Esophagus squamous epithelium (tissue), 5 donors: ENCODE measurements around the gene CPO. TPM values are rescaled to one million over a fixed set of nuclear protein-coding genes. Genes with fewer than 3 reads are reported as not detected.

Experiments
- DNase-seq: peaks from one replicate; lab custom pipeline; 2025; lab: John Stamatoyannopoulos, UW
- H3K27ac ChIP-seq, 4 donors: fragments of 200-600 bp; sonication (generic); one replicate each; pipeline ENCODE4 v1.5.1; 2016 to 2019; ENCODE audit warnings: mild to moderate bottlenecking in 1 of 4
- H3K27me3 ChIP-seq, 4 donors: fragments of 200-600 bp; sonication (generic); 1 replicate in 3 of 4; 2 replicates in 1 of 4; pipeline versions ENCODE4 v1.5.1 to v1.6.0; 2017 to 2021; ENCODE audit warnings: antibody characterized with exemption in 1 of 4
- H3K36me3 ChIP-seq, 3 donors: fragments of 200-600 bp; sonication (generic); one replicate each; pipeline ENCODE4 v1.5.1; 2016 to 2019
- H3K4me1 ChIP-seq, 3 donors: fragments of 200-600 bp; sonication (generic); one replicate each; pipeline ENCODE4 v1.5.1; 2017 to 2019
- H3K4me3 ChIP-seq, 4 donors: fragments of 200-600 bp; sonication (generic); 1 replicate in 3 of 4; 2 replicates in 1 of 4; pipeline ENCODE4 v1.5.1; 2016 to 2019; ENCODE audit warnings: mild to moderate bottlenecking in 2 of 4, moderate library complexity in 1 of 4
- H3K9me3 ChIP-seq, 3 donors: fragments of 200-600 bp; sonication (generic); one replicate each; pipeline ENCODE4 v1.5.1; 2016 to 2019
- CTCF ChIP-seq, 6 experiments: fragments of 450-650 bp in 4 of 6; fragments of 200-600 bp in 2 of 6; sonication (generic) in 2 of 6; IDR thresholded peaks; one replicate each; pipeline ENCODE4 v1.5.1; 2016 to 2019; ENCODE audit warnings: antibody characterized with exemption in 6 of 6, mild to moderate bottlenecking in 4 of 6, moderate library complexity in 4 of 6
- POLR2A ChIP-seq, 4 donors: fragments of 450-650 bp; IDR thresholded peaks; one replicate each; pipeline ENCODE4 v1.6.1; 2017; ENCODE audit warnings: antibody characterized with exemption in 4 of 4, mild to moderate bottlenecking in 4 of 4, moderate library complexity in 3 of 4
- WGBS, 2 donors: methylation state at CpG; one replicate each; pipeline ENCODE4 v1.1.5; 2018; 5-methylcytosine and 5-hydroxymethylcytosine counted together
- intact Hi-C: fragments of 100-400 bp; cut with DNase I; formaldehyde crosslinking; loops from one replicate; pipeline ENCODE4 v1.15.0; 2022
- total RNA-seq, 4 donors: library from RNA; depleted of rRNA; stranded (reverse); fragments of >200 nt; gene quantifications; one replicate each; pipeline ENCODE4 v1.1.0, GENCODE V29; 2016
- donor health status: DM: yes; HTN: yes; CAD: no.

The CPO gene
- total RNA-seq, 4 donors from 2014 or later, result not detected

- 77 to 87% methylated on average over 3 of the region's 3 CpGs for WGBS, 2 donors
- H3K27me3 ChIP-seq, result no peaks in the 10 kb centered on the region
- TF ChIP-seq CTCF (IDR thresholded peaks at IDR 0.05) (no peak), POLR2A (IDR thresholded peaks at IDR 0.05) (no peak)
- H3K4me3 ChIP-seq, result no peak overlapping the region
- DNase-seq, result no peak
- H3K27ac ChIP-seq, result no peak overlapping the region
- H3K4me1 ChIP-seq, result peaks cover 0 to 12% (median 0%) of the 10 kb centered on the region in 3 donors
- intact Hi-C loops, result no loop called here
- H3K36me3 ChIP-seq, result no peaks in the 10 kb centered on the region
- H3K9me3 ChIP-seq, result peaks cover 0 to 7% (median 7%) of the 10 kb centered on the region in 3 donors
Observed at GRCh38 chr2:206958261-206958660, 18.9 kb downstream of the CPO start.

- H3K9me3 ChIP-seq, result no peaks in the 10 kb centered on the region
- H3K4me3 ChIP-seq, result peak overlapping the region in 1 of 4 donors; percentile 19
- TF ChIP-seq POLR2A (IDR thresholded peaks at IDR 0.05) (no peak), CTCF (IDR thresholded peaks at IDR 0.05) (no peak)
- peaks cover 0 to 18% (median 0%) of the 10 kb centered on the region in 3 donors for H3K4me1 ChIP-seq
- H3K27me3 ChIP-seq, result no peaks in the 10 kb centered on the region
- no peaks in the 10 kb centered on the region for H3K36me3 ChIP-seq
- WGBS, 2 donors, result 33 to 36% methylated on average over 4 of the region's 4 CpGs
- intact Hi-C loops, result no loop called here
- peak overlapping the region in 3 of 4 donors; percentile 1 to 53 (median 3) for H3K27ac ChIP-seq
- no peak for DNase-seq
Observed at GRCh38 chr2:206962966-206963365, 23.6 kb downstream of the CPO start.

- no peak for TF ChIP-seq CTCF (IDR thresholded peaks at IDR 0.05)
- TF ChIP-seq POLR2A (IDR thresholded peaks at IDR 0.05), result no peak
- no peak for DNase-seq
- Histone ChIP-seq H3K4me3 (no peak overlapping the region), H3K36me3 (no peaks in the 10 kb centered on the region), H3K4me1 (peaks cover 0 to 13% (median 0%) of the 10 kb centered on the region in 3 donors), H3K9me3 (no peaks in the 10 kb centered on the region), H3K27me3 (no peaks in the 10 kb centered on the region), H3K27ac (no peak overlapping the region)
- intact Hi-C loops, result no loop called here
- 52 to 57% methylated on average over 7 of the region's 7 CpGs for WGBS, 2 donors
Observed at GRCh38 chr2:206968134-206969086, 29.1 kb downstream of the CPO start.

DNA sequence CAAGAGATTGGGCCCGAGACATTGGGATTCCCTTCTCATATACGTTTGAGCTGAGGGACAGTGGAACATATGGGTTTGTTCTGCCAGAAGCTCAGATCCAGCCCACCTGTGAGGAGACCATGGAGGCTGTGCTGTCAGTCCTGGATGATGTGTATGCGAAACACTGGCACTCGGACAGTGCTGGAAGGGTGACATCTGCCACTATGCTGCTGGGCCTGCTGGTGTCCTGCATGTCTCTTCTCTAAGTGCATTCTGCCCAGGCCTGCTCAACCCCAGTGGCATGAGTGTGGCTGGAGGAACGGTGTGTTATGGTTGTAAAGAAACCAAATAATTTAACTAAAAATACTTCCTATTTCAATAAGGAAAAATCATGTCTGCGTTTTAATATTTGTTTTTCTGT, 29.9 kb downstream of the CPO start:
- H3K27ac ChIP-seq, result no peak overlapping the region
- no peaks in the 10 kb centered on the region for H3K9me3 ChIP-seq
- H3K4me1 ChIP-seq, result peaks cover 0 to 11% (median 0%) of the 10 kb centered on the region in 3 donors
- H3K4me3 ChIP-seq, result no peak overlapping the region
- intact Hi-C loops, result no loop called here
- no peaks in the 10 kb centered on the region for H3K27me3 ChIP-seq
- TF ChIP-seq POLR2A (IDR thresholded peaks at IDR 0.05), result no peak
- TF ChIP-seq CTCF (IDR thresholded peaks at IDR 0.05), result no peak
- no peak for DNase-seq
- H3K36me3 ChIP-seq, result no peaks in the 10 kb centered on the region
- 76 to 84% methylated on average over 6 of the region's 6 CpGs for WGBS, 2 donors
